ENCODE measurements around the gene DBH.

The DBH gene

DNA sequence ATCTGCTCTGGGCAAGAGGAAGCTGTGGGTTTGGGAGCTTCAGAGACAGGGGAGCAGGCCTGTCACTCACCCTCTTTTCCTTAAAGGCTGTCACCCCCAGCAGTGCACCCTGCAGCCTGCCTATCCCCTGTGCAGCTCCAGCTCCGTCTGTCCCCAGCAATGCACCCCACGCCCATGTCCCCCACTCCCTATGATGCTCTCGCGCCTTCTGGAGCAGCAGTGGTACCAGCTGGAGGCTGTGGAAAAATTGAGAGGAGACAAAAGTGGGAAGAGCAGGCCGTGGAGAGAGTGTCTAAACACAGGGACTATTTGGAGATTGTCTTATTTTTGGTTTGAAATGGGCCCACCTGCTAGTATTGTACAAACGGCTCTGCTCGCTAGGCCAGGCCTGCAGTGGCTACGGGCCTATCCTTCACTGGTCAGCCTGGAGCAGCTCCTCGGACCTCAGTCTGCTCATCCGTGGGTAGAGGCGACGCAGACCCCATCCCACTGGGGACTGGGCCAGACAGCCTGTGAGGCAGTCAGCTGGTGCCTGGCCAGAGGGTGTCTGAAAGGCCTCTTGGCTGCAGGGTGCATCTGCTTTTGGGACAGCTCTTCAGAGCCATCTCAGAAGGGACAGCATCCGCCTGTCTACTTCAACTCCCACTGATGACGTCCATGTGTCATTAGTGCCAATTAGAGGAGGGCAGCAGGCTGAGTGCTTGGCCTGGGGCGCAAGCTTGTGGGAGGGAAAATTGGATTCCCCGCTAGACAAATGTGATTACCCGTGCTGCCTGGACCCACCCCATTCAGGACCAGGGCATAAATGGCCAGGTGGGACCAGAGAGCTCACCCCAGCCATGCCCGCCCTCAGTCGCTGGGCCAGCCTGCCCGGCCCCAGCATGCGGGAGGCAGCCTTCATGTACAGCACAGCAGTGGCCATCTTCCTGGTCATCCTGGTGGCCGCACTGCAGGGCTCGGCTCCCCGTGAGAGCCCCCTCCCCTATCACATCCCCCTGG is at the start of gene DBH:
Gene DBH, plus strand, starts transcription at position 831 of the 999 bp plus-strand sequence. Its CDS starts 9 bp downstream, at position 840.
- DNase-seq, result no peak

DNA sequence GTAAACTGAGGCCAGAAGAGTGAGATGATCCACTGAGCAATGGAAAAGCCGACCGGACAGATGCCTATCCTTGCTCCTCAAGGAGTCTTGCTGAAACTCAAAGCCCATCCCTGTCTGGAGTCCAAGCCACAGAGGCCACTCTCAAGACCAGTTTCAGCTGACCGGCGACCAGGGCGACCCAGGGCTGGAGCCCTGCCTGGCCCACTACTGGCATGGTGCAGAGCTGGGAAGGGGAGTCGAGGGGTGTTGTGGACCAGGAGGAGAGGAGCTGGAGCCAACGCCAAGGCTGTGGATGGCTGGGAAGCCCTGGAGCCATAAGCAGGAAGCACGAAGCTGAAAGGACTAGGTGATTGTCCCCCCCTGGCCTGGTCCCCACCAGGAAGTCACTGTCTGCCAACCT is 49.1 kb upstream of the DBH start:
- no peak for DNase-seq

DNA sequence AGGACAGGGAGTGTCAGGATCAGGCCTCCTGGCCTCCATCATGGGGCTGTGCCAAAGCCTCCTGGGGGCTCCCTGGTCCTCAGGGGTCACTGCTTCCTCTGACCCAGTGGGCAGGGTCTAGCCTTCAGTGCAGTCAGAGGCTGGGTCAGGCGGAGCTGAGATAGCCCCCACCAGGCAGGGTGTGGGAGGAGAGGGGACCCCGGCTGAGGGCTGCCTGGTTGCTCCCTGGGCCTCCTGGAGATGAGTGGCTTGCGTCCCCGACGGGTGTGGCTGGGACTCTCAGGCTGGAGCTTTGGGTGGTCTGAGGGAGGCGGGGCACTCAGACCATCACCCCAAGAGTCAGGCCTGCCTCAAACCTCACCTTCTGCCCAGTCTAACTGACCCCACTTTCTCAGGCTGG is 48.7 kb upstream of the DBH start:
- DNase-seq, result no peak

DNA sequence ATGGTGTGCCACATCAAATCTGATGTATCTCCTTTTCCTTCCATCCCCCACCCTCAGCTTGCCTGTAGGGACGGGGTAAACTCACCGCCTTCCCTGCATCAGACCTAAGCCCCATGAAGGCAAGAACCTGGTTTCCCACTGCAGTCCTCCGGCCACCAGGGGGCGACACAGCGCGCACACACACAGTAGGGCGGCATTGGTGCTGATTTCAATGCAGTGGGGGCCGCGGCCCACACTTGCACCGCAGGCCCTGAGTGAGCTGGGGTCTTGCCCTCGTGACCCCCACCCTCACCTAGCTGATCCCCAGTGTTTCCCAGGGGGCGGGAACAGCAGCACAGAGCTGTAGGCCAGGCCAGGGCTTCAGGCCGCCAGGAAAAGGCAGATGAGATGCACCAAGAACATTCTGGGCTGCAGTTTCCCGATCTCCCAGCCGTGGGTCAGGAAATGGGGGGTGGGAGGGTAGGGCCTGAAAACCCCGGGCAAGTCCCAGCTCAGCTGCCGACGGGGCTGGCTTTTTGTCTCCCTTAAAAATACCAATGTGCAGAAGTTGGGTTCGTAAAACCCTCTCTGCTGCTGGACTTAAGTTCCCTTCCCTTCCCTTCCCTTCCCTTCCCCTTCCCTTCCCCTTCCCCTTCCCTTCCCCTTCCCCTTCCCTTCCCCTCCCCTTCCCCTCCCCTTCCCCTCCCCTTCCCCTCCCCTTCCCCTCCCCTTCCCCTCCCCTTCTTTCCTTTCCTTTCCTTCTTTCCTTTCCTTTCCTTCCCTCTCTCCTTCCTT is 46.5 kb upstream of the DBH start:
- no peak for DNase-seq

DNA sequence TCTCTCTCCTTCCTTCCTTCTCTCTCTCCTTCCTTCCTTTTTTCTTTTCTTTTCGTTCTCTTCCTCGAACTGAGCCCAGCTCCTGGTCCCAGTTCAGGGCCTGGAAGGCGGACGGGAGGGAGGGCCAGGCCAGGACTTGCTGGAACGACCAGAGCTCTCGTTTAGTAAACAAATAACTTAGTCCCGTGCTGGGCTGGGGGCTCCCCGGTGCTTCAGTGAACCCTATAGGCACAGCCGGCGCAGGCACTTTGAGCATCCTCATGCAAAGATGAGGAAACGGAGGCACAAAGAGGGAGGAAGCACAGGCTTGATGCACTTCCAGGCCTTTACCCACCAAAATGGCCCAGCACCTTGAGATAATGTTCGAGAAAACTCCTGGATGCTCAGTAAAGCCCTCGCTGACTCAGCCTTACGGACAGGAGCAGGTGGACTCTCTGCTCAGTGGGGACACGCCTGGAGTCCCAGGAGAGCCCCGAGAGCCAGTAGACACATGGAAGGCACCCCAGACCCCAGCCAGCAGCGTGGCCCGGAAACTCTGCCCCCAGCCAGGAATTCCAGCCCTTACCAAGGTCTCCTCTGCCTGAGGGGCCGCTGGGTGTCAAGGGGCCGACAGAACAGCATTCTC is 45.8 kb upstream of the DBH start:
- DNase-seq, result no peak

DNA sequence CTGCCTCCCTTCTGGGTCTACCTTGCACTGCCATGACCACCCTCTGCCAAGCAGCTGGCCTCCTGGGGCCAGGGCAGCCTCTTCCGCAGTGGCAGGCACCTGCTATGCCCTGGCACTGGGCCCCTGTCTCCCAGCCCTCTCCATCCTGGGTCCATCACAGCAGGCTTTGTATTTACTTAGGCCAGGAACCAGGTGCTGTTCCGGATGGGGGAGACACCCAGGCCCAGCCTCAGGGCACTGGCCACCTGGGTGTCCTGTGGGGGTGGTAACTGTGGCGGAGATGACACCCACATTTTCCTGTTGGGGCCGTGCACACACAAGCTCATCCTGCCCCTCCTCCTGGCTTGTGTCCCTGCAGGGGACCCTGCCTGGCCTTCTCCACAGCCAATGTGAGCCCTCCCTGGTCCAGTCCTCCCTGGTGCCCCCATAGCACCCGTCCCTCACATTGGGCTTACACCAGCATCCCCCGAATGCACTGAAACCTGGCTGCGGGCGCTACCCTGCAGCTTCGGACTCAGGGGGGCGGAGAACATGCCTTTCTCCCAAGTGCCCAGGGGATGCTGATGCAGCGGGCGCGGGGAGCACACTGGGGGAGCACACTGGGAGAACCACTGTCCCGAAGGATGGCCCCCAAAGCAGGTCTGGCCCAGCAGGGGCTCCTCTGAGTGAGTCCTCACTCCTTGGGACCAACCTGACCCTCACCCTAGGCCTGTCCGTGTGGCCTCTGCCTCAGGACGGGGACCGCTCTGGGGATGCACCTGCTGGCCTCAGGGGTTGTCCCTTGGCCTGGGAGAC is 44.9 kb upstream of the DBH start:
- DNase-seq, result no peak

DNA sequence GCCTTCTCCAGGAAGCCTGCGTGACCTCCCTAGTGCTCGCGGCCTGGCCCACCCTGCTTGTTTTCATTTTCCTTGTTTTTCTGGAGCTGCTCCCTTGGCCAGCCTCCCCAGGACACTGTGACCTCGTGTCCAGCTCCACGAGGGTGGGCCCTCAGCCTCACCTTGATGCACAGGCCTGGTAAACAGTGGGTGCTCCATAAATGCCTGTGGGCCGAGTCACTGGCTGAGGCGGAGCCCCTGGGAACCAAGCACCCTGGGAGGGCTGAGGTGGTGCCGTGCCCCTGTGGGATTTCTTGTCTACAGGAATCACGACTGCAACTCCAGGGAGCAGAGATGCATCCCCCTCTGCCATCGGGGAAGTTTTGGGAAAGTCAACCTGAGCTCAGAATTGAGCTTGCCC is 44.2 kb upstream of the DBH start:
- no peak for DNase-seq

DNA sequence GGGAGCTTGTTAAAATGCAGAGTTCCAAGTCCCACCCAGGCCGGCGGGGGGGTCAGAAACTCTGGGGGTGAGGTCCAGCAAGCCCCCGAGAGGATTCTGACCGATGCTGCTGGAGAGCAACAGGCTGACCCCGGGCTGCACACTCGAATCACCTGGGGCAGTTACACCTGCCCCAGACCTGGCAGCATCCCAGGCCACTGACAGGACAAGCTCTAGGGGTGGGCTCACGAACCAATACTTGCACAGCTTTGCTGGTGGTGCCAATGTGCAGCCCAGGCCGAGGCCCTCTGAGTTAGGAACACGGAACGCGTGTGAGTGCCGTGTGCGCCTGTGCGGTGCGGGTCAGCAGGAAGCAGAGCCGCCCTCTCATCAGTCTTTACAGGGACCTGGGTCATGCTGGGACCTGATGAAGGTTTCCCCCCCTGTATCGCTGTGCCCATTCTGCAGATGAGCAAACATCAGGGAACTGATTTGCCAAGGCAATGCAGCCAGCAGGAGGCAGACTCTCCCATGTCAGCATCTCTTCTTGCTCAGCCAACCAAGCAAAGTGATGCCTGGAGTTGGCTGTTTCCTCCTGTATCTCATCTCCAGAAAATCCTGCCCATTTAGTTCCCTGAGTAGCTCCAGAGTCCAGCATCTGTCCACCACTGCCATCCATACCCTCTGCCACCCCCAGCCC is 43.3 kb upstream of the DBH start:
- DNase-seq, result no peak

DNA sequence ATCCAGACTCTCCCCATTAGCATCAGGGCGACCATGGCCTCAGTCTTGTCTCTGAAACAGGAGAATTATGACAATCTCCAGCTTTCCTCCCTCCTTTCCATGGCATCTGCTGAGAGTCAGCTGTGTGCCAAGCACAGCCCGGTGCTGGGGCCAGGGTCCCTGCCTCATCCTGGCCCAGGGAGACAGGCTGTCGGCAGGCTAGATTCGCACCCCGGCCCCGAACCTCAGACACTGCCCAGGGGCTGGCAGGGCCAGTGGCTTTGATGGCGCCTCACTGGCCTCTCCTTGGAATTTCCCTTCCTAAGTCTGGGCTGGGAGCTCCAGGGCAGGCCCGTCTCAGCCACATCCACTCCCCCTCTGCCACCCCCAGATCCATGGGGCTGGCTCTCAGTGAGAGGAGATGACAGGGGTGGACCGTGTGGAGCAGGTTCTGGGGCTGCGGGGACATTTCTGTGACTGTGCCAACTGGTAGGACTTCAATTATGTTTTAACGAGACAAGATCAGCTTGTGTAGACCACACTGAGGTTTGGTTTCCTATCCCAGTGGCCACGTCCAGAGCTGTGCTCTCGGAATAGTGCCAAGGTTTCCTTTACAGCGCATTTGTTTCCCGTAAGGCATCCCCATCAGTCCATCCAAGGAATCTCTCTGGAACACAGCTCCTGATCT is 42.4 kb upstream of the DBH start:
- DNase-seq, result no peak

DNA sequence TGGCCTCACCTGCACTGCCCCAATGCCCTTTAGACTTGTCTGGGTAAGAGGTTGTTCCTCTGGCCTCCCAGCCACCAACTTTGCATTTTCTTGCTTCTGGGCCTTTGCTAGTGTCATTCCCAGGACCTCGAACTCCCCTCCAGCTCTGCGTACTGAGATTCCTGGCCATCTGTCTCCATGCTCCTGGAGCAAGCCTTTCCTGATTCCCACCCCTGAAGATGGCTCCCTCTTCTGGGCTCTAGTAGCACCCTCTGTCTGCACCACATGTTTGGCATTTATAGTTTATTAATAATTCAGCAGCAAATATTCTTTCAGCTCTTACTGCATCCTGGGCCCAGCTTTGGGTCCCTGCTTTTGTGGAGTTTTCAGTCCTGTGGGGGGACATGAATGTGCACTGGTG is 41.9 kb upstream of the DBH start:
- DNase-seq, result no peak

DNA sequence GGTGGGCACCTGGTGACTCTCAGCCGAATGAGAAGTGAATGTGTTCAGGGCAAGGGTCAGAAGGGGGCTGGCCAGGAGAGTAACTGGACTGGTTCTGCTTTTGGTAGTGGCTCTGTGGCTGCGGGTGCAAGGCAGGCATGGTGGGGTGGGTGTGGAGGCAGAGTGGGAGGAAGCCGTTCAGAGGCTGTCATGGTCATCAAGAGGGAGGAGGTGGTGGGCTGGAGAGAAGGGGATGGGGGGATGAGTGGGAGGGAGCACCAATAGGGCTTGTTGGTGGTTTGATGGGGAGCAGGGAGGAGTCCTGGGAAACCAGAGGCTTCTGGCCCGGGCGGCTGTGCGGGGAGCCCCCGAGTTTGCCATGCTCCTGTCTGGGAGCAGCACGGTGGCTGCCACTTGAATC is 40.3 kb upstream of the DBH start:
- no peak for DNase-seq

DNA sequence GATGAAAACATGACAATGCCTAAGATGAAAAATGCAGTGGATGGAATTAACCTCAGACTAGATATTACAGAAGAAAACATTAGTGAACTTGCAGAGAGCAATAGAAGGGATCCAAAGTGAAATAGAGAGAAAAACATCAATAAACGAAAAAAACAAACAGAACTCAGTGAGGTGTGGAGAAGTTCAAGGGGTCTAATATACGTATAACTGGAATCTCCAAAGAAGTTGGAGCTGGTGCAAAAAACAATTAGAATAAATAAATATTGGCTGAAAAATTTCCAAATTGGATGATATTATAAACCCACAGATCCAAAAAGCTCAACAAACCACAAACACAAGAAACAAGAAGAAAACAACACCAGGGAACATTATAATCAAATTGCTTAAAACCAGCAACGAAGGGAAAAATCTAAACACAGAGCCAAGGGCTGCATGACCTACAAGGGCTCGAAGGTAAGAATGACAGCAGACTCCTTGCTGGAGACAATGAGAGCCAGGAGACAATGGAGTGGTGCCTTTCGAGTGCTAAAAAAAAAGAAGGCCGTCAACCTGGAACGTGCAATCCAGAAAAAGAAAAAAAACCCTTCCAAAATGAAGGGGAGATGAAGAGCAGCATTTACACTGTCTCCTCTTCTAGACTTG is 38.7 kb upstream of the DBH start:
- no peak for DNase-seq

DNA sequence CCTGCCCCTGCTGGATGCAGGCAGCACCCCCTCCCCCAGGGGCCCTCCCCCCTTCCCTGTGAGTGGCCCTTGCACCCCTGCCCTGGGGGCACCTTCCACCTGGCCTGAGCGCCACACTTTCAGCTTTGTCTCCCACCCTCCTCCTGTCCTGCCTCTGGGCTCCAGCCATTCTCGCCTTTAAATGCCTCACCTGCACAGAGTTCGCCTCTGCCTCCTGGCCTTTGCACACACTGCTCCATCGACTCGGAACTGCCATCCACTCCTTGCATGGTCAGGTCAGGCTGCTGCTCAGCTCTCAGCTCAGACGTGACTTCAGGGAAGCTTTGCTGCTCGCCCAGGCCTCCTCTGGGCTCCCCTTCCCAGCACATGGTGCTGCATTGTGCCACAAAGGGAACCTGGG is 37.2 kb upstream of the DBH start:
- no peak for DNase-seq

DNA sequence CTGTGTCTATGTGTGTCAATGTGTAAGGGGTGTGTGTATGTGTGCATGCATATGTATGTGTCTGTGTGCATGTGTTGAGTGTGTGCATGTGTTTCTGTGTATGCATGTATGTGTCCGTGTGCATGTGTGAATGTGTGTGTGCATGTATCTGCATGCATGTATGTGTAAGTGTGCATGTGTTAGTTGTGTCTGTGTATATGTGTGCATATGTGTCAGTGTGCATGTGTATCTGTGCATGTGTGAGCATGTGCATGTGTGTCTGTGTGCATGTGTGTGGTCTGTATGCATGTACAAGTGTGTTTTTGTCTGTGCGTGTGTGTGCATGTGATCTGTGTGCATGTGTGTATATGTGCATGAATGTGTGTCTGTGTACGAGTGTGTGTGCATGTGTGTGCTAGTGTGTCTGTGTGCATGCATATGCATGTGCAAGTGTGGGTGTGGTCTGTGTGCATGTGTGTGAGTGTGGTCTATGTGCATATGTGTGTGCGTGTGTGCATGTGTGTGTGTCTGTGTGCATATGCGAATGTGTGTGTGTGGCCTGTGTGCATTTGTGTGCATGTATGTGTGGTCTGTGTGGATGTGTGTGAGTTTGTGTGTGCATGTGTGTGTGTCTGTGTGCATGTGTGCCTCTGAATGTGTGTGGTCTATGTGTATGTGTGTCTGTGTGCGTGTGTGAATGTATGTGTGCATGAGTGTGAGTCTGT is 36.5 kb upstream of the DBH start:
- no peak for DNase-seq

DNA sequence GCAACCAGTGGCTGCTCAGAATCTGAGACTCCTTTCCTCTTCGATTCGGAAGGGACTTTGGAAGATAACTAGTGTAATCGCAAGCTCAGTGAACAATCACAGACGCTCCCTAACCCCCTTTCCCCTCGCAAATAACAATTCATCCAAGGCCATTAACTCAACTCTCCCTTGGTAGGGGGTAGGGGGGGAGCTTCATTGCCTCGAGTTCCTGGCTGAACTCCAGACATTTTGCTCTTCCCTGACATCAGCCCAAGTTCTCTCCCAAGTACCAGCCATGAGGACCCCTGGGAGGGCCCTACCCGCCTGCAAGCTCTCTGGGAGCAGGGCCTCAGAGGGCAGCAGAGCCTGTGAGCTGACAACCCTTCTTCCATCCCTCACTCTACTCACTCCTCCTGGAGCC is 35.4 kb upstream of the DBH start:
- DNase-seq, result no peak

DNA sequence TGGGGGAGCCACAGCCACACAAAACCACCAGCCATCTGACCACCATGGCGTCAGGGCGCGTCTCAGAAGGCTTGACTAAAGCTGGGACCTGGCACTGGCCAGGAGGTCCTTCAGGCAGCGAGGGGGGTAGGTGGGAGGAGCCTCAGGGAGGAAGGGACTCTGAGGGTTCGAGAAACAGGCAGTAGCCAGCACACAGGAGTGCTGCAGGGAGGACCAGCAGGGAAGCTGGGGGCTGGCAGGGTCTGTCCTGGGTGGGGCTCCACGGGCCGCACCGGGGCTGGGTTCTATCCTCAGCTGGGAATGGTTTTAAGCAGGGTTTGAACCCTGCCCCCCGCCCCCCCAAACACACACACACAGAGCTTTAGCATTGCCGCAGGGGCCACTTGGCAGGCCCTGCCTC is 34.4 kb upstream of the DBH start:
- DNase-seq, result no peak

DNA sequence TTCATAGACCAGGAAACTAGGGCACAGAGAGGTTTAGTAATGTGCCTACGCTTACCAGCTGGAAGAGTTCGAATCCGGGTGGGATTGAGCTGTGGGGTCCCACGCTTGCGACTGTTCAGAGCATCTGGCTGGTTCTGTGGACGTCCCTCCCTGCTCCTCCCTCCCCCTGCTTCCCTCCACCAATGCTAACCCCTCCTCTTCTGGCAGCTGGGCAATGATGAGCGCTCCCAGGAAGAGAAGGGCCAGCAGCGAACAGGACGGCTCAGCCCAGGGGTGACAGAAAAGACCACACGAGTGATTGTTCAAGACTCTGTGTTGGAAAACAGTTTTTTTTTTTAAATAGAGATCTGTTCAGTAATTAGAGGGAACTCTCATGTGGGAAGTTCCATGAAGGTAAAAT is 33.9 kb upstream of the DBH start:
- no peak for DNase-seq

DNA sequence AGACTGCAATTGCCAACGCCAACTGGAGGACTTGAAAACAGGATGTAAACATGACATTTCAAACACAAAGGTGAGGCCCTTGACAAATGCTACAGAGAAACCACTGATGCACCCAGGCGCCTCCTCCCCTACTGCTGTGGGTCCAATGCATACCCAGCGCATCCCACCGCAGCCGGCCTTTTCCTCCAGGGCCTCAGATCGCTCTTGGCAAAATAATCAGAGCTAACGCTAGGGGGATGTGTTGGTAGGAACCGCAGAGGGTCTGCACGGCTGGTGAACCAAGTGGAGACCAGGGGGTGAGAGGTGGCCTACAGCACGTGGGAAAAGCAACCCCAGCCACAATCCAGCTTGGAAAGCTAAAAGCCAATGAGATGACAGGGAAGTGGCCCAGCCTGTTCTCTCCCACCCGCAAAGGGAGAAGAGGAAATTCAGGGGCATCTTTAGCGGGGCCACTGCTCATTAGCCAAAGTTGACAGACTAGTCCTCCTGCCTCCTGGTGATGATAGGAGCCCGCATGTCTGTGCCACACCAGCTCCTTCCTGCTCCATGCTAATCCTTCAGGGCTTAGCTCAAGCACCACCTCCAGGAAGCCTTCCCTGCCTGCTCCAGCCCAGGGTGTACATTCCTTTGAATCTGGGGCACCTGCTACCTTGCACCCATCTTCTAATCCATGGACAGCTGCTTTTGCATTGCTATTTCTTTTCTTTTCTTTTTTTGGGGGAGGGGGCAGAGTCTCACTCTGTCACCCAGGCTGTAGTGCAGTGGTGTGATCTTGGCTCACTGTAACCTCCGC is 32.8 kb upstream of the DBH start:
- no peak for DNase-seq

DNA sequence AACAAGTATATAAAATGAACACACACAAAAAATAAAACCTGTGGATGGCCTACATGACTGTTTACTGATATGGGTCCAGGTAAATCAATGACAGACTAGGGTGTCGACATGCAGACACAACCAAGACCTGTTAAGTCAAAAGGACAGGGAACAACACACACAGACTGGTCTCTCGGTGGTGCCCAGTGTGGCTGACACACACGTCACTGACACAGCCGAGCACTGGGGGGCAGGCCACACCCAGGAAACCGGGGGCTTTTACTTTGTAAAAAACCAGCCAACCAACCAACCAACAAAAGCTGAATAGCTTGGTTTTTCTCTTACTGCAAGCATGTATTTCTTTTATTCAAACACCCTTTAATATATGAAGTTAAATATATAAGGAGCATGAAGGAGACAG is 31.9 kb upstream of the DBH start:
- DNase-seq, result no peak

DNA sequence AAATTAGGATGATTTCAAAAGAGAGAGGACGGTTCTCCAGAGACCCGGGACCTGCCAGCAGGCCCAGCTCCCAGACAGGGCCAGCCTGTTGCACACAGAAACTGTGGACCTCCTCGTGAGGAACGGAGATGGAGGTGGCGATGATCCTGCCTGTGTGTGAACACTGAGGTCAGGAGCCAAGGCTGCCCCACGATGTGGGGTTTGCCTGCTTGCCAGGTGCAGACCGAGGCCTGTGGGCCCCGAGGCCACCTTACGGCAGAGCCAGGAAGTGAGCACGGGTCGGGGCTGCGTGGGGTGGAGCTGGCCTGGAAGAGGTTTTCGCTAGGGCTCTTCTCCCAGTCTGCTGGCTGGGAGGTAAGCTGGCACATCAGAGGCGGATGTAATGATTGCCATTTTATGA is 31.3 kb upstream of the DBH start:
- DNase-seq, result no peak
